ENCODE data around the gene MMS19. TPM values are rescaled to one million over a fixed set of nuclear protein-coding genes. Genes with fewer than 3 reads are reported as not detected.
A peak's percentile ranks its signal among the peaks of the same experiment; 100 is the strongest.
"Not testable (repeated sequence)": the region's sequence is repeated elsewhere in the genome, so short reads cannot be mapped to it uniquely, and the experiment has no call there.

MMS19 gene
- total RNA-seq, 4 donors from 2014 or later, result 111 to 238 (median 118) TPM

DNA sequence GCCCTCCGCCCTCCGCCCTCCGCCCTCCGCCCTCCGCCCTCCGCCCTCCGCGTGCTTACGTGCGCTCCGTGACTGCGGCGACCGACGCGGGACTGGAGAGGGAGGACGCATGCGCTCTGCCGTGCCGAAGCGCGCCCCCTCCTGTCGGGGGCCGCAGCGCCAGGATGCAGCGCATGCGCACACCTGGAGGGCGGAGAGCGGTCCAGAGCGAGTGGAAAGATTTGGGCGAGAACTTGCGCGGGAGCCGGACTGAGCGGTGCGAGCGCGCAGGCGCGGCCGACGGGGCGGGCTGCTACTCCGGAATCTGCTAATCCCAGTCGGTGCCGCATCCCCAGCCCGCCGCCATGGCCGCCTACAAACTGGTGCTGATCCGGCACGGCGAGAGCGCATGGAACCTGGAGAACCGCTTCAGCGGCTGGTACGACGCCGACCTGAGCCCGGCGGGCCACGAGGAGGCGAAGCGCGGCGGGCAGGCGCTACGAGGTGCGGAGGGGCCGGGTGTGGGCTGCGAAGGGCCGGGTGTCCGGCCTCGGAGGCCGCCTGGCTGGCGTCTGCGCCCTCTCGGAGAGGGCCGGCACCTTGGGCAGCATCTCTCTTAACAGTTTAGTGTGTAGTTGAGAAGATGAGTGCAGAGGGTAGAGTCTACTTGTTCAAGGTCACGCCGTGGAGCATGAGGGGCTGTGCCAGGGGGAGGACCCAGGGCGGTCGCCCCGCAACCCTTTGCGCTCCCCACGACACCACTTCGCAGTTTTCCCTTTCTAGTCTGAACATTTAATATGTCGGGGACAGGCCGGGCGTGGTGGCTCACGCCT lies 72.1 kb downstream of the MMS19 start, which contains the start of gene PGAM1:
TSS of gene PGAM1 (plus strand) at position 228 of the 812 bp plus-strand sequence. CDS start at position 345, 117 bp downstream.
- TF ChIP-seq, protein P1, sequence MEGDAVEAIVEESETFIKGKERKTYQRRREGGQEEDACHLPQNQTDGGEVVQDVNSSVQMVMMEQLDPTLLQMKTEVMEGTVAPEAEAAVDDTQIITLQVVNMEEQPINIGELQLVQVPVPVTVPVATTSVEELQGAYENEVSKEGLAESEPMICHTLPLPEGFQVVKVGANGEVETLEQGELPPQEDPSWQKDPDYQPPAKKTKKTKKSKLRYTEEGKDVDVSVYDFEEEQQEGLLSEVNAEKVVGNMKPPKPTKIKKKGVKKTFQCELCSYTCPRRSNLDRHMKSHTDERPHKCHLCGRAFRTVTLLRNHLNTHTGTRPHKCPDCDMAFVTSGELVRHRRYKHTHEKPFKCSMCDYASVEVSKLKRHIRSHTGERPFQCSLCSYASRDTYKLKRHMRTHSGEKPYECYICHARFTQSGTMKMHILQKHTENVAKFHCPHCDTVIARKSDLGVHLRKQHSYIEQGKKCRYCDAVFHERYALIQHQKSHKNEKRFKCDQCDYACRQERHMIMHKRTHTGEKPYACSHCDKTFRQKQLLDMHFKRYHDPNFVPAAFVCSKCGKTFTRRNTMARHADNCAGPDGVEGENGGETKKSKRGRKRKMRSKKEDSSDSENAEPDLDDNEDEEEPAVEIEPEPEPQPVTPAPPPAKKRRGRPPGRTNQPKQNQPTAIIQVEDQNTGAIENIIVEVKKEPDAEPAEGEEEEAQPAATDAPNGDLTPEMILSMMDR (IDR thresholded peaks at IDR 0.05), result peak; percentile 40 to 74
- peak in 1 of 2 donors; percentile 78 for TF ChIP-seq POLR2A (IDR thresholded peaks at IDR 0.05)
- no peak for TF ChIP-seq EP300 (IDR thresholded peaks at IDR 0.05)
- TF ChIP-seq POLR2AphosphoS5 (IDR thresholded peaks at IDR 0.05), result peak in 2 of 3 donors; percentile 27 to 83
- peak; percentile 96 for DNase-seq (ENCODE audit: low spot score in 2 of 2)
- WGBS, result 0% methylated on average over 10 of the region's 90 CpGs
- Histone ChIP-seq H3K27me3 (no peaks in the 10 kb centered on the region), H3K36me3 (peaks cover 13% of the 10 kb centered on the region), H3K4me1 (peaks cover 36% of the 10 kb centered on the region), H3K27ac (peak within 1 kb of the TSS; percentile 95), H3K9me3 (no peaks in the 10 kb centered on the region), H3K4me3 (peak within 1 kb of the TSS; percentile 87)

DNA sequence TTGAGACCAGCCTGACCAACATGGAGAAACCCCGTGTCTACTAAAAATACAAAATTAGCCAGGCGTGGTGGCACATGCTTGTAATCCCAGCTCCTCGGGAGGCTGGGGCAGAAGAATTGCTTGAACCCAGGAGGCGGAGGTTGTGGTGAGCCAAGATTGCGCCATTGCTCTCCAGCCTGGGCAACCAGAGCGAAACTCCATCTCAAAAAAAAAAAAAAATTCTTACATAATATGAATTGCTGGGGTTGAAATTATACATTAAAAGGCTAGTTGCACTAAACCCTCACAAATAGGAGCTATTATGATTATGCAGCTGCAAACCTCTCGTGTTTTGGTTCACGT lies 74.5 kb downstream of the MMS19 start:
- 84% methylated on average over 8 of the region's 8 CpGs for WGBS
- not testable (repeated sequence) for DNase-seq (ENCODE audit: low spot score in 2 of 2); H3K4me3 ChIP-seq; H3K27me3 ChIP-seq; H3K9me3 ChIP-seq; H3K27ac ChIP-seq; H3K36me3 ChIP-seq
- peaks cover 27% of the 10 kb centered on the region for H3K4me1 ChIP-seq

DNA sequence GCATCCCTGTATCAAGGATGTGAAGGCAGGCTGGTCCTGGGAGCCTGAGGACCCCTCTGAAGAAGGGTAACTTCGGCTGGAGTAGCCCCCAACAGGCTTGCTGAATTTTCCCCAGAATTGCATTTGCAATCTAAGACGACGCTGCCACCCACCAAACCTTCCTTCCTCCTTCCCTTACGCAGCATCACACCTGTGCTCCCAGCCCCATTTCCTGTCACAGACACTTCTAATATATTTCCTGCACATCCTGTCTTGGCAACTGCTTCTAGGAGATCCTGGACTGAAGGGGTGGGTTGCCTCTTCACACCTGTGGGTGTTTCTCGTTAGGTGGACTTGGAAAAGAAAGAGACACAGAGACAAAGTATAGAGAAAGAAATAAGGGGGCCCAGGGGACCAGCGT lies 81.7 kb downstream of the MMS19 start:
- no peaks in the 10 kb centered on the region for H3K27me3 ChIP-seq
- DNase-seq (ENCODE audit: low spot score in 2 of 2), result no peak
- TF ChIP-seq EP300 (IDR thresholded peaks at IDR 0.05), result no peak
- TF ChIP-seq POLR2A (IDR thresholded peaks at IDR 0.05), result no peak
- TF ChIP-seq, protein P1 (IDR thresholded peaks at IDR 0.05), result no peak
- no peak for TF ChIP-seq POLR2AphosphoS5 (IDR thresholded peaks at IDR 0.05)
- no peaks in the 10 kb centered on the region for H3K9me3 ChIP-seq
- H3K36me3 ChIP-seq, result no peaks in the 10 kb centered on the region
- H3K27ac ChIP-seq, result no peak overlapping the region
- no peak overlapping the region for H3K4me3 ChIP-seq
- 76% methylated on average over 6 of the region's 6 CpGs for WGBS
- H3K4me1 ChIP-seq, result peaks cover 26% of the 10 kb centered on the region

DNA sequence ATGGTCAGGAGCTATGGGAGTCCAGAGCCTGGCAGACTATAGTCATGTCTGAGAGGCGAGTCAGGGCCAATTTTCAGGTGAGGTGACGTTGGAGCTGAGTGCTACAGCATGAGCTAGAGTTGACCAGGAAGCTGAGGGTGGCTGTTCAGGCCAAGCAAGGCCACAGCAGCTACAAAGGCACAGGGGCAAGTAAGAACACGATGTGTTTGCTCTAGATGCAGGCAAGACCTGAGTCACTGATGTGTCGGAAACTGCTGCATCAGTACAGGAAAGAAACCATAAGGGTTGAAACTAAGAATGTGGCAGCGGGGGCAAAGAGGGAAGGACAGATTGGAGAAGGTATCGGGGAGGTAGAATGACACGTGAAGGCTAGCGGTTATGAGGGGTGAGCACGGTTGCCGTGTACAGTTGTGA lies 85.3 kb downstream of the MMS19 start:
- Histone ChIP-seq H3K9me3 (no peaks in the 10 kb centered on the region), H3K27ac (peak overlapping the region; percentile 57), H3K27me3 (no peaks in the 10 kb centered on the region), H3K36me3 (no peaks in the 10 kb centered on the region), H3K4me3 (no peak overlapping the region), H3K4me1 (peaks cover 30% of the 10 kb centered on the region)
- 67% methylated on average over 10 of the region's 10 CpGs for WGBS
- DNase-seq (ENCODE audit: low spot score in 2 of 2), result no peak
- TF ChIP-seq EP300 (IDR thresholded peaks at IDR 0.05) (no peak), POLR2AphosphoS5 (IDR thresholded peaks at IDR 0.05) (no peak), POLR2A (IDR thresholded peaks at IDR 0.05) (no peak)
- TF ChIP-seq, protein P1 (IDR thresholded peaks at IDR 0.05), result no peak

DNA sequence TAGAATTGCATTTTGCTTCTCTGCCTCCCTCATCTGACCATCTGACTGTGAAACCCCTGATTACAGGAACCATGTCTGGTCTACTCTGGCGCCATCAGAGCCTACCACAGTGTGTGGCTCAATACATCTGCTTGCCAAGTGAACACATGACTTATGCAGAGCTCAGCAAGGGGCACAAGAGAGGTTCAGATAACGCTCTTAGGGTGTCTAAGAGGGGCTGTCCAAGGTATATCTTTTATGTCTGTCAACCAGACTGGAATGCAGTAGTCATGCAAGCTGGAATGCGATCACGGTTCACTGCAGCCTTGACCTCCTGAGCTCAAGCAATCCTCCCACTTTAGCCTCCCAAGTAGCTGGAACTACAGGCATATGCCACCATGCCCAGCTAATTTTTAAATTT lies 86.8 kb downstream of the MMS19 start:
- H3K27ac ChIP-seq, result no peak overlapping the region
- 77% methylated on average over 4 of the region's 4 CpGs for WGBS

More for the DNA sequence above, 86.8 kb downstream of the MMS19 start:
- no peak for DNase-seq (ENCODE audit: low spot score in 2 of 2)
- H3K36me3 ChIP-seq, result no peaks in the 10 kb centered on the region
- H3K4me3 ChIP-seq, result no peak overlapping the region
- no peaks in the 10 kb centered on the region for H3K27me3 ChIP-seq
- H3K9me3 ChIP-seq, result no peaks in the 10 kb centered on the region
- peaks cover 44% of the 10 kb centered on the region for H3K4me1 ChIP-seq
- TF ChIP-seq EP300 (IDR thresholded peaks at IDR 0.05) (no peak), POLR2AphosphoS5 (IDR thresholded peaks at IDR 0.05) (no peak), POLR2A (IDR thresholded peaks at IDR 0.05) (no peak)
- TF ChIP-seq, protein P1 (IDR thresholded peaks at IDR 0.05), result no peak
